ENCODE data around the gene FIG4. TPM values are rescaled to one million over a fixed set of nuclear protein-coding genes. Genes with fewer than 3 reads are reported as not detected.

The FIG4 gene
- total and polyA plus RNA-seq, 2 of the 4 experiments (the other 2 are of a cell fraction) = 12.1 to 15.4 TPM

GRCh38 chr6:109872968-109873545 is 182.0 kb downstream of the FIG4 start:
- Histone ChIP-seq H3K9ac (ENCODE audit: low read depth, low read length) (no peak overlapping the region), H3K27me3 (ENCODE audit: control insufficient read depth, insufficient read depth, low read length) (peaks cover 9% of the 10 kb centered on the region), H3K14ac (replicated peaks; ENCODE audit: low read depth, low read length) (no peak overlapping the region), H2AK5ac (ENCODE audit: low read depth, low read length) (no peak overlapping the region), H3K4me2 (ENCODE audit: low read depth, low read length) (no peak overlapping the region), H3K36me3 (ENCODE audit: control insufficient read depth, insufficient read depth, low read length) (no peaks in the 10 kb centered on the region), H4K91ac (ENCODE audit: insufficient read depth, low read depth, low read length) (no peak overlapping the region), H3K23ac (ENCODE audit: low read depth, low read length) (no peak overlapping the region), H4K20me1 (ENCODE audit: insufficient read depth, low read length) (no peaks in the 10 kb centered on the region), H3K4ac (ENCODE audit: low read depth, low read length) (no peak overlapping the region), H2BK15ac (ENCODE audit: low read depth, low read length) (no peak overlapping the region), H3K56ac (ENCODE audit: extremely low read depth, insufficient read depth, low read length) (no peak overlapping the region), H3K4me3 (ENCODE audit: insufficient read depth, low read depth, low read length) (no peak overlapping the region), H2AFZ (replicated peaks; ENCODE audit: low read length, poor library complexity) (no peak overlapping the region), H3K9me3 (ENCODE audit: control insufficient read depth, insufficient read depth, low read length) (no peaks in the 10 kb centered on the region), H3K18ac (ENCODE audit: low read depth, low read length) (no peak overlapping the region), H4K5ac (ENCODE audit: low read depth, low read length) (no peak overlapping the region), H2BK5ac (ENCODE audit: low read depth, low read length, poor library complexity, severe bottlenecking) (no peak overlapping the region), H3K79me1 (ENCODE audit: low read depth in 1 of 2, low read length in 2 of 2) (no peaks in the 10 kb centered on the region), H3K9me1 (ENCODE audit: insufficient read depth, low read length) (no peaks in the 10 kb centered on the region), H3K27ac (ENCODE audit: insufficient read depth, low read length) (no peak overlapping the region), H3K4me1 (ENCODE audit: control insufficient read depth, insufficient read depth, low read length) (no peaks in the 10 kb centered on the region), H2AK9ac (replicated peaks; ENCODE audit: low read depth, low read length, poor library complexity) (no peak overlapping the region), H4K8ac (ENCODE audit: low read depth in 2 of 2, low read length in 2 of 2) (no peak overlapping the region), H2BK120ac (ENCODE audit: low read depth, low read length) (no peak overlapping the region), H2BK20ac (ENCODE audit: low read depth, low read length) (no peak overlapping the region)
- TF ChIP-seq NFE2L2 (IDR thresholded peaks at IDR 0.05; ENCODE audit: low read depth, low read length) (no peak), CEBPB (IDR thresholded peaks at IDR 0.05; ENCODE audit: low read depth, low read length) (no peak), MAZ (IDR thresholded peaks at IDR 0.05; ENCODE audit: borderline replicate concordance, low read depth, low read length) (no peak), SMC3 (IDR thresholded peaks at IDR 0.05; ENCODE audit: low read depth, low read length) (no peak)
- no TSS peak for BruUV-seq (replicated peaks)
- no CpG with 5 or more reads among the region's 4 CpGs for WGBS, 2 experiments (ENCODE audit: extremely low coverage in 2 of 2, insufficient read length in 1 of 2)
- ChIA-PET CTCF (no interaction called here), POLR2A (ENCODE audit: unreplicated experiment) (no interaction called here)
- dilution Hi-C loops (cut with HindIII; ENCODE audit: low sequenced_read_pairs, unreplicated experiment) (no loop called here), intact Hi-C loops (cut with micrococcal nuclease) (no loop called here), in situ Hi-C loops (cut with MboI; ENCODE audit: low sequenced_read_pairs) (no loop called here)
- DNase-seq = no peak
- no peak for ATAC-seq (ENCODE audit: low read depth)
